ENCODE data around the gene ASTN1.

GRCh38 chr1:177133977-177134538 is 30.5 kb downstream of the ASTN1 start:
- TF ChIP-seq, protein P1, sequence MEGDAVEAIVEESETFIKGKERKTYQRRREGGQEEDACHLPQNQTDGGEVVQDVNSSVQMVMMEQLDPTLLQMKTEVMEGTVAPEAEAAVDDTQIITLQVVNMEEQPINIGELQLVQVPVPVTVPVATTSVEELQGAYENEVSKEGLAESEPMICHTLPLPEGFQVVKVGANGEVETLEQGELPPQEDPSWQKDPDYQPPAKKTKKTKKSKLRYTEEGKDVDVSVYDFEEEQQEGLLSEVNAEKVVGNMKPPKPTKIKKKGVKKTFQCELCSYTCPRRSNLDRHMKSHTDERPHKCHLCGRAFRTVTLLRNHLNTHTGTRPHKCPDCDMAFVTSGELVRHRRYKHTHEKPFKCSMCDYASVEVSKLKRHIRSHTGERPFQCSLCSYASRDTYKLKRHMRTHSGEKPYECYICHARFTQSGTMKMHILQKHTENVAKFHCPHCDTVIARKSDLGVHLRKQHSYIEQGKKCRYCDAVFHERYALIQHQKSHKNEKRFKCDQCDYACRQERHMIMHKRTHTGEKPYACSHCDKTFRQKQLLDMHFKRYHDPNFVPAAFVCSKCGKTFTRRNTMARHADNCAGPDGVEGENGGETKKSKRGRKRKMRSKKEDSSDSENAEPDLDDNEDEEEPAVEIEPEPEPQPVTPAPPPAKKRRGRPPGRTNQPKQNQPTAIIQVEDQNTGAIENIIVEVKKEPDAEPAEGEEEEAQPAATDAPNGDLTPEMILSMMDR (IDR thresholded peaks at IDR 0.05): no peak
- TF ChIP-seq POLR2AphosphoS5 (IDR thresholded peaks at IDR 0.05): no peak
